HCT116 (cell line): ENCODE results near the gene BBS9. TPM values are rescaled to one million over a fixed set of nuclear protein-coding genes. Genes with fewer than 3 reads are reported as not detected.

Experiments used
- ATAC-seq: fragments of 200-7000 bp; cut with Tn5 transposase; 2 replicates; pipeline ENCODE4 v1.9.1; 2020; ENCODE audit warnings: mild to moderate bottlenecking, moderate library complexity
- BruUV-seq: library from RNA; stranded (reverse); fragments of 400-500 nt; replicated peaks from 2 replicates; lab custom pipeline; 2021; lab: Mats Ljungman, UMichigan
- CTCF ChIA-PET: fragments of 300-600 bp; sonication (Branson Sonifier 250); formaldehyde crosslinking; loops from one replicate; lab custom pipeline; 2021; ENCODE audit warnings: antibody characterized with exemption; lab: Charles Lee
- POLR2A ChIA-PET: fragments of 300-600, 350-600 bp; sonication (Branson Sonifier 250); formaldehyde crosslinking; loops from one replicate; lab custom pipeline; 2021; ENCODE audit warnings: antibody characterized with exemption; lab: Charles Lee
- RAD21 ChIA-PET, 2 experiments: fragments of 300-600 bp; sonication (Branson Sonifier 250); formaldehyde crosslinking; loops; one replicate each; lab custom pipeline; 2023; ENCODE audit warnings: low total read pairs in 2 of 2; ENCODE audit not compliant: uncharacterized antibody in 2 of 2, unreplicated experiment in 2 of 2, low non-redundant PET in 1 of 2; lab: Charles Lee
- DNase-seq: peaks from one replicate; pipeline ENCODE4 v3.0.0-alpha.2; 2010; ENCODE audit warnings: low read depth, low spot score
- H2AFZ ChIP-seq: fragments of 200-600 bp; shearing (Covaris generic), sonication (generic); 2 replicates; pipeline ENCODE4 v1.6.1; 2017; ENCODE audit warnings: low read depth, mixed run types, mixed read lengths, antibody characterized with exemption, low read length; ENCODE audit not compliant: poor library complexity, severe bottlenecking
- H3K27ac ChIP-seq: 2 replicates; pipeline ENCODE4 v1.5.1; 2012; ENCODE audit warnings: low read depth, low read length
- H3K27me3 ChIP-seq: fragments of 200-600 bp; sonication (generic); 2 replicates; pipeline ENCODE4 v1.6.1; 2016; ENCODE audit warnings: mixed run types, low read length, mixed read lengths; ENCODE audit not compliant: insufficient read depth
- H3K36me3 ChIP-seq, 2 experiments: fragments of 200-500 bp in 1 of 2; fragments of 200-600 bp in 1 of 2; sonication (Bioruptor generic) in 1 of 2; sonication (generic) in 1 of 2; 2 replicates each; pipeline versions ENCODE4 v1.5.1 to v1.6.1; 2014 to 2016; ENCODE audit warnings: low read length in 2 of 2, inconsistent platforms in 1 of 2, mixed read lengths in 1 of 2, mixed run types in 1 of 2; ENCODE audit not compliant: insufficient read depth in 2 of 2, control insufficient read depth in 1 of 2
- H3K4me1 ChIP-seq, 2 experiments: fragments of 200-600 bp in 1 of 2; sonication (generic) in 1 of 2; 2 replicates each; pipeline versions ENCODE4 v1.5.1 to v1.6.1; 2012 to 2017; ENCODE audit warnings: low read length in 2 of 2, inconsistent platforms in 1 of 2, mild to moderate bottlenecking in 1 of 2, mixed read lengths in 1 of 2, mixed run types in 1 of 2, moderate library complexity in 1 of 2; ENCODE audit not compliant: insufficient read depth in 2 of 2, control insufficient read depth in 1 of 2
- H3K4me2 ChIP-seq: fragments of 200-600 bp; sonication (generic); 2 replicates; pipeline ENCODE4 v1.6.1; 2017; ENCODE audit warnings: mixed run types, low read length, mixed read lengths
- H3K4me3 ChIP-seq, 2 experiments: fragments of 200-600 bp in 1 of 2; sonication (generic) in 1 of 2; replicated peaks in 1 of 2; 2 replicates each; pipeline ENCODE4 v1.5.1; 2011 to 2016; ENCODE audit warnings: low read length in 2 of 2, control low read depth in 1 of 2, low read depth in 1 of 2, mild to moderate bottlenecking in 1 of 2, mixed read lengths in 1 of 2, mixed run types in 1 of 2
- H3K79me2 ChIP-seq: fragments of 200-600 bp; sonication (generic); 2 replicates; pipeline ENCODE4 v1.6.1; 2017; ENCODE audit warnings: mild to moderate bottlenecking, mixed run types, low read length, moderate library complexity, mixed read lengths; ENCODE audit not compliant: insufficient read depth
- H3K9ac ChIP-seq: fragments of 200-600 bp; sonication (generic); 2 replicates; pipeline ENCODE4 v1.6.1; 2016; ENCODE audit warnings: low read length, mixed read lengths
- H3K9me2 ChIP-seq: fragments of 200-600 bp; sonication (generic), shearing (Covaris generic); 2 replicates; pipeline ENCODE4 v1.6.1; 2017; ENCODE audit warnings: mixed run types, mild to moderate bottlenecking, moderate library complexity; ENCODE audit not compliant: insufficient read depth
- H3K9me3 ChIP-seq, 2 experiments: fragments of 200-500 bp in 1 of 2; fragments of 200-600 bp in 1 of 2; sonication (Bioruptor generic) in 1 of 2; sonication (generic) in 1 of 2; 2 replicates each; pipeline ENCODE4 v1.6.1; 2014 to 2017; ENCODE audit warnings: low read length in 2 of 2, mixed read lengths in 2 of 2, inconsistent platforms in 1 of 2, low read depth in 1 of 2, mild to moderate bottlenecking in 1 of 2, mixed run types in 1 of 2, moderate library complexity in 1 of 2; ENCODE audit not compliant: control insufficient read depth in 1 of 2, insufficient read depth in 1 of 2
- H4K20me1 ChIP-seq: fragments of 200-600 bp; sonication (generic), shearing (Covaris generic); 2 replicates; pipeline ENCODE4 v1.6.1; 2017; ENCODE audit warnings: mixed run types, mild to moderate bottlenecking, moderate library complexity; ENCODE audit not compliant: insufficient read depth
- EZH2 ChIP-seq: fragments of 200-600 bp; sonication (generic); IDR thresholded peaks from 2 replicates; pipeline ENCODE4 v1.6.1; 2017; ENCODE audit warnings: antibody characterized with exemption, mixed run types
- EZH2phosphoT487 ChIP-seq: fragments of 200-600 bp; IDR thresholded peaks from 2 replicates; pipeline ENCODE4 v1.6.1; 2018; ENCODE audit warnings: antibody characterized with exemption, borderline replicate concordance
- FOSL1 ChIP-seq: IDR thresholded peaks from 2 replicates; pipeline ENCODE4 v1.6.1; 2012; ENCODE audit warnings: low read depth
- JUND ChIP-seq: IDR thresholded peaks from 2 replicates; pipeline ENCODE4 v1.6.1; 2012
- POLR2A ChIP-seq: IDR thresholded peaks from 2 replicates; pipeline ENCODE4 v1.7.0; 2011; ENCODE audit warnings: borderline replicate concordance; ENCODE audit not compliant: insufficient read depth, insufficient read length; ENCODE audit errors: extremely low read depth
- REST ChIP-seq: IDR thresholded peaks from 2 replicates; pipeline ENCODE4 v1.6.1; 2012; ENCODE audit warnings: low read depth
- SRF ChIP-seq: IDR thresholded peaks from 2 replicates; pipeline ENCODE4 v1.6.1; 2012; ENCODE audit warnings: low read depth
- TCF7L2 ChIP-seq: IDR thresholded peaks from 2 replicates; pipeline ENCODE4 v1.7.0; 2011; ENCODE audit warnings: borderline replicate concordance, inconsistent platforms; ENCODE audit not compliant: insufficient read depth, insufficient read length; ENCODE audit errors: extremely low read depth
- ZBTB33 ChIP-seq: IDR thresholded peaks from 2 replicates; pipeline ENCODE4 v1.6.1; 2011; ENCODE audit warnings: mild to moderate bottlenecking, low read length, moderate library complexity; ENCODE audit not compliant: insufficient replicate concordance; ENCODE audit errors: extremely low read depth
- ZNF274 ChIP-seq: fragments of 200-500 bp; sonication (Bioruptor generic); IDR thresholded peaks from 2 replicates; pipeline ENCODE4 v1.6.1; 2014; ENCODE audit warnings: mild to moderate bottlenecking, low read depth, low read length, inconsistent platforms
- intact Hi-C: fragments of 100-400 bp; cut with micrococcal nuclease; formaldehyde crosslinking; loops from 2 replicates; pipeline ENCODE4 v1.10.0; 2022
- total RNA-seq: library from RNA; stranded (reverse); gene quantifications from one replicate; pipeline ENCODE4 v1.2.1, GENCODE V29; 2021; ENCODE audit not compliant: unreplicated experiment
- TF ChIP-seq, protein P1 (sequence below): IDR thresholded peaks from 2 replicates; pipeline ENCODE4 v1.6.1; 2012

The BBS9 gene
- total RNA-seq, 1 experiment from 2014 or later = 7.1 TPM

GRCh38 chr7:33559324-33559710, 430.0 kb downstream of the BBS9 start:
- Histone ChIP-seq H3K4me2 (no peak overlapping the region), H3K4me3 (no peak overlapping the region), H3K4me1 (no peaks in the 10 kb centered on the region)
- ChIA-PET POLR2A (no interaction called here), RAD21 (no interaction called here)
- no TSS peak for BruUV-seq
- no peak for DNase-seq
- TF ChIP-seq ZBTB33 = no peak
- no peak for TF ChIP-seq FOSL1
- no peak for TF ChIP-seq TCF7L2
- TF ChIP-seq EZH2 = no peak
- TF ChIP-seq REST = no peak
- no peak for TF ChIP-seq EZH2phosphoT487
- no peak for TF ChIP-seq ZNF274
- TF ChIP-seq, protein P1, sequence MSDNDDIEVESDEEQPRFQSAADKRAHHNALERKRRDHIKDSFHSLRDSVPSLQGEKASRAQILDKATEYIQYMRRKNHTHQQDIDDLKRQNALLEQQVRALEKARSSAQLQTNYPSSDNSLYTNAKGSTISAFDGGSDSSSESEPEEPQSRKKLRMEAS = no peak
- no peak for TF ChIP-seq JUND
- TF ChIP-seq SRF = no peak
- TF ChIP-seq POLR2A = no peak
- TF ChIP-seq, all 23 proteins: peak for 0
- Histone ChIP-seq H3K9me2 (no peaks in the 10 kb centered on the region), H3K36me3 (no peaks in the 10 kb centered on the region), H3K9ac (no peak overlapping the region), H2AFZ (no peak overlapping the region), H3K27ac (no peak overlapping the region), H3K9me3 (no peaks in the 10 kb centered on the region), H4K20me1 (no peaks in the 10 kb centered on the region), H3K27me3 (no peaks in the 10 kb centered on the region), H3K79me2 (no peaks in the 10 kb centered on the region)
- CTCF ChIA-PET = no interaction called here
- no peak for ATAC-seq
- intact Hi-C loops = no loop called here
